Activated CD4-positive, alpha-beta memory T cell treated with anti-CD3 and anti-CD28 coated beads, Interleukin-2, amount 10 ng/mL, durations not matched to agents 7 days and 5 days (primary cell): ENCODE measurements around the gene DRP2. TPM values are rescaled to one million over a fixed set of nuclear protein-coding genes. Genes with fewer than 3 reads are reported as not detected.
"Not testable (repeated sequence)": the region's sequence is repeated elsewhere in the genome, so short reads cannot be mapped to it uniquely, and the experiment has no call there.

Source experiments
- CTCF ChIA-PET: fragments of 350-600 bp; sonication (Branson Sonifier 250); formaldehyde crosslinking; loops from one replicate; lab custom pipeline; 2021; ENCODE audit warnings: antibody characterized with exemption, inconsistent platforms; lab: Charles Lee
- POLR2A ChIA-PET: fragments of 350-600 bp; sonication (Branson Sonifier 250); formaldehyde crosslinking; loops from one replicate; lab custom pipeline; 2021; ENCODE audit warnings: antibody characterized with exemption; lab: Charles Lee
- DNase-seq: peaks from one replicate; pipeline ENCODE4 v3.0.0-alpha.2; 2020
- H3K27ac Mint-ChIP-seq: one replicate; pipeline ENCODE4 v1.8.0; 2021; ENCODE audit warnings: mild to moderate bottlenecking, mixed read lengths
- H3K27me3 Mint-ChIP-seq: one replicate; pipeline ENCODE4 v1.8.0; 2021; ENCODE audit warnings: mixed read lengths
- H3K36me3 Mint-ChIP-seq: one replicate; pipeline ENCODE4 v1.8.0; 2021; ENCODE audit warnings: low read depth, mixed read lengths
- H3K4me1 Mint-ChIP-seq: one replicate; pipeline ENCODE4 v1.8.0; 2021; ENCODE audit warnings: mixed read lengths
- H3K4me3 Mint-ChIP-seq: one replicate; pipeline ENCODE4 v1.8.0; 2021; ENCODE audit warnings: mild to moderate bottlenecking, mixed read lengths
- H3K9me3 Mint-ChIP-seq: one replicate; pipeline ENCODE4 v1.8.0; 2021; ENCODE audit warnings: mixed read lengths
- total RNA-seq, 2 experiments: library from RNA; stranded (reverse); gene quantifications; one replicate each; pipeline ENCODE4 v1.2.3, GENCODE V29; 2021

The DRP2 gene
- total RNA-seq, 2 experiments from 2014 or later = 0.78 to 0.88 TPM

DNA sequence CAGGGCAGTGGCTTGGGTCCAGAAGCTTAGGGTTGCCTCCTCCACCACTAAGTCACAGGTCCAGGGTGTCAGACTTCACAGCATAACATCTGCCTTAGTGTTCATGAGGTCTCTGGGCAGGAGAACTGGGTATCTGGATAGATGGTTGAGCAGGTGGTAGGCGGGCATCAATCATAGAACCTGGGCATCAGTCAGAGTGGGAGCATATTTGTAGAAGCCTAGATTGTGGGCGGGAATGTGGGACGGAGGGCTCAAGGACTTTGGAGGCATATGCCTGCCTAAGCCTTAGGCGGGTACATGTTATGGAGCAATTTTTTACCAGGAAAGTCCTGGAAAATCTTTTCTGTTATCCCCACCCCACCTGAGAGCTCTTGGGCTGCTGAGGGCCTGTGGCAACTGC lies 43.0 kb downstream of the DRP2 start:
- no peak overlapping the region for H3K4me3 Mint-ChIP-seq
- no peak overlapping the region for H3K27ac Mint-ChIP-seq
- ChIA-PET POLR2A (no interaction called here), CTCF (no interaction called here)
- peaks cover 3% of the 10 kb centered on the region for H3K4me1 Mint-ChIP-seq
- no peaks in the 10 kb centered on the region for H3K9me3 Mint-ChIP-seq
- no peak for DNase-seq
- no peaks in the 10 kb centered on the region for H3K36me3 Mint-ChIP-seq
- H3K27me3 Mint-ChIP-seq = no peaks in the 10 kb centered on the region

DNA sequence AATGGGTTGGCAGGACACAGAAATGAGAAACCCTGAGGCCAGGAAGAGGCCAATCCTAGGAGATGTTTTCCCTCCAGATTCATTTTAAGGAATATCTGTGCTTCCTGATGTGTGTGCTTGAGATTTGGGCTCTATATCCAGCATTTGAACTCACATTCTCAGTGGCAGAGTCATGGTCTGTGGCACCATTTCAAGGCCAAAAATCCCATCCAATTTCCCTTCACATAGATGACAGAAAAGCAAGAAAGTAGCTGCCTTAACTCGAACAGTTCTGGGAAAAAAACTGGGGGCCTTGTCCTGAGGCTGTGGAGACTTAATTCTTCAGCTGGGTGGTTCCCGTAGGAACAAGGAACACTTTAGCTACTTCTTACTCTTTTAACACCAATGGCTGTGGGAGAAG lies 44.2 kb downstream of the DRP2 start:
- H3K27me3 Mint-ChIP-seq = no peaks in the 10 kb centered on the region
- H3K4me1 Mint-ChIP-seq = no peaks in the 10 kb centered on the region
- DNase-seq = no peak
- no peaks in the 10 kb centered on the region for H3K36me3 Mint-ChIP-seq
- H3K4me3 Mint-ChIP-seq = no peak overlapping the region
- CTCF ChIA-PET = no interaction called here
- no peaks in the 10 kb centered on the region for H3K9me3 Mint-ChIP-seq
- no peak overlapping the region for H3K27ac Mint-ChIP-seq
- POLR2A ChIA-PET = no interaction called here

DNA sequence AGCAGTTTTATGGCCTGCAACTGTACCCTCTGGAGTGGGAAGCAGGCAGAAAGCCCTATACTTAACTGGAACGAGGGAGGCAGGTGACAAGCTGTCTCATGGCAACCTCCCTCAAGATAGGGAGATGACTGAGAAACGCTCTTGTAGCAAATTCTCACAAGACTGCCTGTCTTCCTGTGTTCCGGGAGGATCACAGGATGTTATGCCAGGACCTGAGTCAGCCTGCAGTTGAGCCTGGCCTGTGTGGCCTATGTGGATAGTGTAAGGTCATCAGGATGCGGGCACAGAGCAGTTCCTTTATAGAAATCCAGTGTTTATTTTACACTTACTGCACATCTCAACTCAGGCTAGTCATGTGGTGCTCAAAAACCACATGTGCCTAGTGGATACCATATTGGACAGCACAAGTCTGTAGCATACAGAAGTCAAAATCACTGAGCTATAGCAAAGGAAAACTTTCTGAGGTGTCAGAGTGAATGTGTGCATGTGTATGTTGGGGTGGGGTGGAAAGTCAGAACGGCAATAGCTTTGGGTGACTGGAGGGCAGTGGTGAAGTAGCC lies 46.4 kb downstream of the DRP2 start:
- POLR2A ChIA-PET = no interaction called here
- H3K27ac Mint-ChIP-seq = no peak overlapping the region
- H3K9me3 Mint-ChIP-seq = no peaks in the 10 kb centered on the region
- H3K27me3 Mint-ChIP-seq = no peaks in the 10 kb centered on the region
- H3K36me3 Mint-ChIP-seq = no peaks in the 10 kb centered on the region
- H3K4me3 Mint-ChIP-seq = no peak overlapping the region
- no peaks in the 10 kb centered on the region for H3K4me1 Mint-ChIP-seq
- no peak for DNase-seq
- CTCF ChIA-PET = interaction anchor here (0.6 kb wide), 1 partner anchor 98 kb away, joined by 3 read pairs; no protein-coding TSS in a partner anchor

DNA sequence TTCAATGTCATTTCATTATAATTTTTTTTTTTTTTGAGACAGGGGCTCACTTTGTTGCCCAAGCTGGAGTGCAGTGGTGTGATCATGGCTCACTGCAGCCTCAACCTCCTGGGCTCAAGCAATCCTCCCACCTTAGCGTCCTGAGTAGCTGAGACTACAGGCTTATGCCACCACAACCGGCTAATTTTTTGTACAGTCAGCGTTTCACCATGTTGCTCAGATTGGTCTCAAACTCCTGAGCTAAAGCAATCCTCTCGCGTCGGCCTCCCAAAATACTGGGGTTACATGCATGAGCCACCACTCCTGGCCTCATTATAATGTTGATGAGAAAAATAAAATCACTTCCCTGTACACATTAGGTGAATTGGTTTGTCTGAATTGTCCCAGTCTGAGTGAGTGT lies 54.6 kb downstream of the DRP2 start:
- no peaks in the 10 kb centered on the region for H3K4me1 Mint-ChIP-seq
- ChIA-PET CTCF (no interaction called here), POLR2A (no interaction called here)
- no peaks in the 10 kb centered on the region for H3K9me3 Mint-ChIP-seq
- no peak for DNase-seq
- no peaks in the 10 kb centered on the region for H3K36me3 Mint-ChIP-seq
- no peaks in the 10 kb centered on the region for H3K27me3 Mint-ChIP-seq
- no peak overlapping the region for H3K27ac Mint-ChIP-seq
- H3K4me3 Mint-ChIP-seq = no peak overlapping the region

DNA sequence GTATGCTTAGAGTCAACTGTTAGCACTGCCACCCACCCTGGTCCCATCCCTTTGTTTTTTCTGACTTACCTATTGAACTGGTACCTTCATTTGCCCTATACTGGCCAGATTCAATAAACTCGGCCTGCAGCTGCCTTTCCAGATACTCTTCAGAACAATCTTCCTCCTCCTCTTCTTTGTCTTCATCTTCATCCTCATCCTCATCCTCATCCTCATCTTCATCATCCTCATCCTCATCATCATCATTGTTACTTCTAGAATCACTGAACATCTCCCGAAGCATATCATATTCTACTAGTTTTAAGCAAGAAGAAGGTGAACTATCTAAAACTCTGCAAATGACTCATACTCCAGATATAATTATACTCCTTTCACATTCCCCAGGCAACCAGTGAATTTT lies 56.7 kb downstream of the DRP2 start:
- no peaks in the 10 kb centered on the region for H3K4me1 Mint-ChIP-seq
- no peaks in the 10 kb centered on the region for H3K36me3 Mint-ChIP-seq
- ChIA-PET CTCF (no interaction called here), POLR2A (no interaction called here)
- H3K9me3 Mint-ChIP-seq = no peaks in the 10 kb centered on the region
- no peak overlapping the region for H3K4me3 Mint-ChIP-seq
- no peaks in the 10 kb centered on the region for H3K27me3 Mint-ChIP-seq
- no peak overlapping the region for H3K27ac Mint-ChIP-seq
- no peak for DNase-seq

DNA sequence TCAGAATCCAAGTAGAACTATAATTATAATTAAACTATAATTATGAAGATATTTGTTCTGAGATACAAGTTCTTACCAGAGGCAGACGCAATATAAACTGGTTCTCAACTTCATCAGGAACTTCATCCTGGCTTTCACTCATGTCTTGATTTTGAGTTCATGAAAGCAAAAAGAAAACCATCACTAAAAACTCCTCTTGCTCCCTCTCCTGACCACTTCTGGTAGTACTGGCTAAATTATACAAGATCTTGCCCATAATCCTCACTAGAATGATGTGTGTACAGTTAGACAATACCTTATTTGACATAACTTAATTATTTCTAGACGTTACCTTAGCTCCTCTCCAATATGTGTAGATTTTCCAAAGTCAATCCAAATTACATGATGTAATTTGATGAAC lies 67.8 kb downstream of the DRP2 start:
- no peaks in the 10 kb centered on the region for H3K4me1 Mint-ChIP-seq
- DNase-seq = no peak
- H3K9me3 Mint-ChIP-seq = no peaks in the 10 kb centered on the region
- H3K27ac Mint-ChIP-seq = no peak overlapping the region
- no peaks in the 10 kb centered on the region for H3K36me3 Mint-ChIP-seq
- no peak overlapping the region for H3K4me3 Mint-ChIP-seq
- ChIA-PET POLR2A (no interaction called here), CTCF (interaction anchor here (0.5 to 1.0 kb wide), 3 partner anchors 9 to 530 kb away, joined by 3 to 4 read pairs (median 3); no protein-coding TSS in a partner anchor)
- H3K27me3 Mint-ChIP-seq = peaks cover 3% of the 10 kb centered on the region

DNA sequence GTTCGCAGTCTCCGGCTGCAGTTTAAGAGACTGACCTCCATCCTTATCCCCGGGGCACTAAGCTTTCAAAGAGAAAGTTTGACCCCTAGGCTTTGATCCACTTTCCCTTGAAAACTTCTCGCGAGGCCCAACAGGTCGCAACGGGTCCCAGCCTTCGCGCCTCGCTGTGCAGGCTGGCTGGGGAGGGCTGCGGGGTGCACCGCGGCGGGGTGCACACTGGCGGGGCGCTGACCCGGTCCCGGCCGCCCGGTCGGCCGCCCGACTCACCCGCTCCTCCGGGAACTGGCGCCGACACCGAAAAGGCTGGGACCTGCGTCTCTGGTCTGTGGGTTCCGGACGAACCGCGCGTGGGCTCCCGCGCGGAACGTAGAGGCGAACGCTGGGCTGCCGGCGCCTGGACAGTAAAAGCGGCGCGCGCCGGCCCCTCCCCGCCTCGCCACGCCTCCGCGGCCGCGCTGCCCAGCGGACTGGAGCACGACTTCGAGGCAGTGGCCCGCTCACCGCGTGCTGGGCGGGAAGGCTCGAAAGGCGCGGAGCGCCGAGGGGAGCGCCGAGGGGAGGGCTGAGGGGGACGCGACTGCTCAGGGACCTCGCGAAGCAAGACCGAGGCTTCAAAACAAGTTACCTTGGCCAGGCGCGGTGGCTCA lies 71.5 kb downstream of the DRP2 start, which contains the start of gene TAF7L:
TSS of gene TAF7L (minus strand) at position 378 of the 647 bp plus-strand sequence. CDS start 3,791 bp downstream, outside the sequence.
- no peaks in the 10 kb centered on the region for H3K36me3 Mint-ChIP-seq
- POLR2A ChIA-PET = no interaction called here
- H3K4me1 Mint-ChIP-seq = no peaks in the 10 kb centered on the region
- no peaks in the 10 kb centered on the region for H3K9me3 Mint-ChIP-seq
- peaks cover 3% of the 10 kb centered on the region for H3K27me3 Mint-ChIP-seq
- no peak for DNase-seq
- CTCF ChIA-PET = no interaction called here
- no peak within 1 kb of the TSS for H3K4me3 Mint-ChIP-seq
- no peak within 1 kb of the TSS for H3K27ac Mint-ChIP-seq

DNA sequence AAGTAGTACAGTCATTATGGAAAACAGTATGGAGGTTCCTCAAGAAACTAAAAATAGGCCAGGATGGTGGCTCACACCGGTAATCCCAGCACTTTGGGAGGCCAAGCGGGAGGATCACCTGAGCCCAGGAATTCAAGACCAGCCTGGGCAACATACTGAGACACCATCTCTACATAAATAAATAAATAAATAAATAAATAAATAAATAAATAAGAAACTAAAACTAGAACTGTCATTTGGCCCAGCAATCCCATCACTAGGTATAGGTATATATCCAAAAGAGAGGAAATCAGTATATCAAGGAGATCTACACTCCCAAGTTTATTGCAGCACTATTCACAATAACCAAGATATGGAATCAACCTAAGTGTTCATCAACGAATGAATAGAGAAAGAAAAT lies 76.0 kb downstream of the DRP2 start:
- POLR2A ChIA-PET, H3K4me3 Mint-ChIP-seq, H3K36me3 Mint-ChIP-seq, H3K4me1 Mint-ChIP-seq, H3K9me3 Mint-ChIP-seq, DNase-seq, H3K27me3 Mint-ChIP-seq, H3K27ac Mint-ChIP-seq: not testable (repeated sequence)
- CTCF ChIA-PET = interaction anchor here (1.5 kb wide), 1 partner anchor 8 kb away, joined by 3 read pairs; no protein-coding TSS in a partner anchor

DNA sequence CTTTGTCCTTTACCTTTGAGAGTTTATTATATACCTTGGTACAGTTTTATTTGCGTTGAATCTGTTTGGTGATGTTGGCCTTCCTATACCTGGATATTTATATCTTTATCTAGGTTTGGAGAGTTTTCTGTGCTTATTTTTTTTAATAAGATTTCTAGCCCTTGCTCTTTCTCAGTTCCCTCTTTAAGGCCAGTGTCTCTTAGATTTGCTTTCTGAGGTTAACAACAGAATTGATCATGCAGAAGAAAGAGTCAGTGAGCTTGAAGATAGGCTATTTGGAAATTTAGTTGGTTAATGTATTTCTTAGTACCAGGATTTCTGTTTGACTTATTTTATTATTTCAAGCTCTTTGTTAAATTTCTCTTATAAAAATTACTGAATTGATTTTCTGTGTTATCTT lies 84.2 kb downstream of the DRP2 start:
- ChIA-PET POLR2A (no interaction called here), CTCF (no interaction called here)
- H3K27me3 Mint-ChIP-seq = no peaks in the 10 kb centered on the region
- H3K36me3 Mint-ChIP-seq = no peaks in the 10 kb centered on the region
- no peak for DNase-seq
- no peaks in the 10 kb centered on the region for H3K9me3 Mint-ChIP-seq
- H3K27ac Mint-ChIP-seq = no peak overlapping the region
- no peaks in the 10 kb centered on the region for H3K4me1 Mint-ChIP-seq
- H3K4me3 Mint-ChIP-seq = no peak overlapping the region

Other genes starting within 250 kb of the DRP2 start
- gene TRMT2B, start 167.7 kb upstream of the DRP2 start, total RNA-seq = 10 to 100 TPM; 21.1 to 24.0 TPM
- not detected for gene TMEM35A, start 140.9 kb upstream of the DRP2 start, total RNA-seq
- gene CENPI, start 121.6 kb upstream of the DRP2 start, total RNA-seq = 10 to 100 TPM; 25.0 to 25.9 TPM
- not detected for gene TAF7L, start 71.5 kb downstream of the DRP2 start, total RNA-seq
- 10 to 100 TPM in 1 of 2 experiments, 1 to 10 TPM in 1; 8.4 to 11.3 TPM for gene TIMM8A, start 129.0 kb downstream of the DRP2 start, total RNA-seq
- gene BTK, start 166.4 kb downstream of the DRP2 start, total RNA-seq = under 1 TPM in 1 of 2 experiments, not detected in 1; 0.10 TPM
- gene RPL36A, start 171.2 kb downstream of the DRP2 start, total RNA-seq = 100 to 1,000 TPM; 229 to 246 TPM
- 10 to 100 TPM; 35.6 to 38.3 TPM for gene GLA, start 188.1 kb downstream of the DRP2 start, total RNA-seq
- gene HNRNPH2, start 188.4 kb downstream of the DRP2 start, total RNA-seq = 10 to 100 TPM; 46.2 TPM